BJ (cell line): Measurements from ENCODE around the gene PLPP1. TPM values are rescaled to one million over a fixed set of nuclear protein-coding genes. Genes with fewer than 3 reads are reported as not detected.

Experiments
- CTCF ChIA-PET: fragments of 350-600 bp; formaldehyde crosslinking; extraction: SDS; loops from one replicate; lab custom pipeline; 2021; ENCODE audit warnings: antibody characterized with exemption, inconsistent platforms; lab: Yijun Ruan, JAX
- POLR2A ChIA-PET: fragments of 300-600 bp; sonication (Branson Sonifier 250); formaldehyde crosslinking; extraction: SDS; loops from one replicate; lab custom pipeline; 2021; ENCODE audit warnings: antibody characterized with exemption; lab: Charles Lee
- DNase-seq: peaks from one replicate; pipeline ENCODE4 v3.0.0-alpha.2; 2011; ENCODE audit warnings: low read depth
- H3K27me3 ChIP-seq: 2 replicates; pipeline ENCODE4 v1.6.0; 2011; ENCODE audit warnings: low read length; ENCODE audit not compliant: control insufficient read depth, insufficient read depth
- H3K36me3 ChIP-seq: 2 replicates; pipeline ENCODE4 v1.5.1; 2011; ENCODE audit warnings: low read length; ENCODE audit not compliant: control insufficient read depth, insufficient read depth
- H3K4me3 ChIP-seq: 2 replicates; pipeline ENCODE4 v1.5.1; 2011; ENCODE audit warnings: low read depth, mild to moderate bottlenecking, control low read depth, low read length
- polyA plus RNA-seq: library from polyadenylated mRNA; depleted of rRNA; stranded (reverse); fragments of >200 nt; gene quantifications from 2 replicates; pipeline ENCODE4 v1.2.3, GENCODE V29; 2011
- TF ChIP-seq, protein P1 (sequence below): IDR thresholded peaks from 2 replicates; pipeline ENCODE4 v1.5.1; 2011; ENCODE audit warnings: low read depth, mild to moderate bottlenecking, control low read depth, inconsistent platforms, low read length, moderate library complexity; ENCODE audit not compliant: insufficient read depth

PLPP1 gene
- polyA plus RNA-seq, 1 experiment, result 43.1 TPM

DNA sequence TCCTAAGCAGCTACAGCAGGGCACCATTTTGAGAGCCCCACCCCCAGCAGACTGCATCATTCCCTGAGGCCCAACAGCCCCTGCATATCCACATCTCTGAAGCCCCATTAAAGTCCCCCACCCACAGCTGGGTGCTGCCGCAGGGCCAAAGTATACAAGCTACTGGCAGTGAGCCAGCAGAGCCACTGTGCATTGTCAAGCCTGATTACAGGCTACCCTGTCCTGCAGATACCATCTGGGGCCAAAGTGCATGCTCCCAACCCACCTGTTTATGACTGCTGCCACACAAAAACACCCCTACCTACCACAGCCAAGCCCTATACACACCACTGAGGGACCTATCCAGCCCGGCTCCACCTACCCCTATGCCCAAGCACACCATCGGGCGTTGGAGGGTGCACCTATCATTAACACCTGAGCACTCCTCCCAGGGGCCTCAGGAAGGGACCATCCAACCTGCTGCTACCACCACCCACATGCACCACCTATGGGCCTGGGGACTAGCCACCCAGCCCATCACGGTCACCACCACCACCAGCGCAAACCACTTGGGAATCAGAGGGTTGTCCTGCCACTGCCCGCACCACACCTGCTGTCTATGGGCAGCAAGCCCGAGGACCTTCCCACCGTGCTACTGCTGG, 105.0 kb downstream of the PLPP1 start:
- H3K27me3 ChIP-seq, result no peaks in the 10 kb centered on the region
- ChIA-PET POLR2A (no interaction called here), CTCF (interaction anchor here (1.5 kb wide), 1 partner anchor 11 kb away, joined by 3 read pairs; no protein-coding TSS in a partner anchor)
- TF ChIP-seq, protein P1, sequence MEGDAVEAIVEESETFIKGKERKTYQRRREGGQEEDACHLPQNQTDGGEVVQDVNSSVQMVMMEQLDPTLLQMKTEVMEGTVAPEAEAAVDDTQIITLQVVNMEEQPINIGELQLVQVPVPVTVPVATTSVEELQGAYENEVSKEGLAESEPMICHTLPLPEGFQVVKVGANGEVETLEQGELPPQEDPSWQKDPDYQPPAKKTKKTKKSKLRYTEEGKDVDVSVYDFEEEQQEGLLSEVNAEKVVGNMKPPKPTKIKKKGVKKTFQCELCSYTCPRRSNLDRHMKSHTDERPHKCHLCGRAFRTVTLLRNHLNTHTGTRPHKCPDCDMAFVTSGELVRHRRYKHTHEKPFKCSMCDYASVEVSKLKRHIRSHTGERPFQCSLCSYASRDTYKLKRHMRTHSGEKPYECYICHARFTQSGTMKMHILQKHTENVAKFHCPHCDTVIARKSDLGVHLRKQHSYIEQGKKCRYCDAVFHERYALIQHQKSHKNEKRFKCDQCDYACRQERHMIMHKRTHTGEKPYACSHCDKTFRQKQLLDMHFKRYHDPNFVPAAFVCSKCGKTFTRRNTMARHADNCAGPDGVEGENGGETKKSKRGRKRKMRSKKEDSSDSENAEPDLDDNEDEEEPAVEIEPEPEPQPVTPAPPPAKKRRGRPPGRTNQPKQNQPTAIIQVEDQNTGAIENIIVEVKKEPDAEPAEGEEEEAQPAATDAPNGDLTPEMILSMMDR, result no peak
- DNase-seq, result no peak
- no peak overlapping the region for H3K4me3 ChIP-seq
- peaks cover 10% of the 10 kb centered on the region for H3K36me3 ChIP-seq

DNA sequence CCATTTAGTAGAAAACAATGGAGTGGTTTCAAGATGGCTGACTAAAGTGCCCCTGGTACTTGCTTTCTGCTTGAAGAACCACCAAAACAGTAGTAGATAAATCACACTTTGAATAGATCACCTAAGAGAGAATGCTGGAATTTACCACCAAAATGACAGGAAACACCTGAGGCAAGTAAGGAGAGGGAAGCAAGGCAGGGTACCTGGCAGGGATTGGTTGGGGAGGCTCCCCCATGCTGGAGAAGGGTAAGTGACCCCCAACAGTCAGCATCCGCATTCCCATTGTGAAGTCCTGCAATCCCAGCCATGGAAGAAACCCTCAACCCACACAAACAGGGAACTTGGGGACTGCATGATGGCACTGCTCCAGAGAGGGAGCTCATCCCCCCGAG, 105.5 kb downstream of the PLPP1 start:
- ChIA-PET POLR2A (no interaction called here), CTCF (interaction anchor here (1.5 kb wide), 2 partner anchors 10 to 11 kb away, joined by 3 to 5 read pairs; no protein-coding TSS in a partner anchor)
- TF ChIP-seq, protein P1, result no peak
- no peaks in the 10 kb centered on the region for H3K27me3 ChIP-seq
- H3K4me3 ChIP-seq, result no peak overlapping the region
- peaks cover 10% of the 10 kb centered on the region for H3K36me3 ChIP-seq
- DNase-seq, result no peak

DNA sequence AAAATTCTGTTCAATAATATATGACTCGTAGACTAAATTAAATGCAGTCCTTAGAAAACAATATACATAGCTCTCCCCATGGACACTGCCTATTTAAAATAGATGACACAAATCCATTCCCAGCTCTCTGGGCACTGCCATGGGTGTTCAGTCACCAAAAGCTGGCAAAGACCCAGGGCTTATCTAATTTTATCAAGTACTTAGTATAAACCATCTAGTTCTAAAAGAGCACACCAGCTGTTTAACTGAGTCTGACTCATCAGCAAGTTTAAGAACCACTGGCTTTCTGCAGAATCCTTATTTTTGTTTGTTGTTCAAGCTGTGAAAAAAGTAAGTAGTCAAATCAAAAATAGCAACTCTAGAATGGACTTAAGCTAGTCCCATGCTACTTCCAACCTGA, 107.6 kb downstream of the PLPP1 start:
- no peak for DNase-seq
- no peak overlapping the region for H3K4me3 ChIP-seq
- TF ChIP-seq, protein P1, result no peak
- no peaks in the 10 kb centered on the region for H3K27me3 ChIP-seq
- peaks cover 13% of the 10 kb centered on the region for H3K36me3 ChIP-seq
- CTCF ChIA-PET, result interaction anchor here (1.2 kb wide), 1 partner anchor 13 kb away, joined by 3 read pairs; no protein-coding TSS in a partner anchor
- POLR2A ChIA-PET, result interaction anchor here (0.6 kb wide), 1 partner anchor 1106 kb away, joined by 3 read pairs; no protein-coding TSS in a partner anchor

DNA sequence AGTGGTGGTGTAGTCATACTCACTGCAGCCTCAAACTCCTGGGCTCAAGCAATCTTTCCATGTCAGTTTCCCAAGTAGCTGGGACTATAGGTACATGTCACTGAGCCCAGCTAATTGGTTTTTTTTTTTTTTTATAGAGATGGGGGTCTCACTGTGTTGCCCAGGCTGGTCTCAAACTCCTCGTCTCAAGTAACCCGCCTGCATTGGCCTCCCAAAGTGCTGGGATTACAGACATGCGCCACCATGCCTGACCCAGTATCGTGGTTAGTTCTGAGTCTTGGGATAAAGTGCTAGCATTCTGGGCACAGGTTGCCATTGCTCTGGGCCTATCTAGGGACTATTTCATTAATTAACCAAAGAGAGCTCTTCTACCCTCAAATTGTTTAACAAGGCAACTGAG, 108.3 kb downstream of the PLPP1 start:
- Histone ChIP-seq H3K36me3 (peaks cover 13% of the 10 kb centered on the region), H3K27me3 (no peaks in the 10 kb centered on the region), H3K4me3 (no peak overlapping the region)
- no peak for DNase-seq
- ChIA-PET CTCF (interaction anchor here (1.2 kb wide), 1 partner anchor 14 kb away, joined by 3 read pairs; no protein-coding TSS in a partner anchor), POLR2A (no interaction called here)
- TF ChIP-seq, protein P1, result no peak

DNA sequence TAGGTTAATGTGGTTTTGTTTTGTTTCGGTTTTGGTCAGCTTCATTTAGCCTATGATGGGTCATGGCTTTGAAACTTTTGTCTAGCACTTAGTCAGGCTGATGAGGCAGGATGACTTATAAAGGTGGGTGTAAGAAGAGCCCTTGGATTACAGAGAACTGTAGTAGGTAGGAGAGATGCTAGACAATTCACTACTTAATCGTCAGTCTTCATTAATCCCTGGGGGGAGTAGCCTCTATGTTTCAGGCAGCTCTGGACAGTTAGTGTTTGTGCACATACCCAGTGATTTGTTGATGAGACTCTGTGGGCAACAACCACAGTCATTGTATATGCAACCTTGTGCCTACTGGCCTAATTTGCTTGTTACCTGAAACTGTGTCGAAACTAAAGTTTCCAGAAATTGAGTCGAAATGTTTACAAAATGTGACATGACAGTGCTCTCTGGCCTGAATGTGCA, 113.7 kb downstream of the PLPP1 start:
- CTCF ChIA-PET, result no interaction called here
- TF ChIP-seq, protein P1, result no peak
- Histone ChIP-seq H3K27me3 (no peaks in the 10 kb centered on the region), H3K4me3 (no peak overlapping the region), H3K36me3 (peaks cover 6% of the 10 kb centered on the region)
- POLR2A ChIA-PET, result no interaction called here
- DNase-seq, result no peak
